HG02970 (cell line): Measurements from ENCODE around the gene UBAP1.
"Not testable (repeated sequence)": the region's sequence is repeated elsewhere in the genome, so short reads cannot be mapped to it uniquely, and the experiment has no call there.

Experiments used
- ATAC-seq: cut with Tn5 transposase; IDR thresholded peaks from one replicate; pipeline ENCODE4 v1.9.1; 2021; ENCODE audit warnings: mild to moderate bottlenecking, moderate library complexity, moderate number of reproducible peaks; ENCODE audit not compliant: unreplicated experiment, low FRiP score

The UBAP1 gene

GRCh38 chr9:34218446-34218845 lies 39.6 kb downstream of the UBAP1 start:
- ATAC-seq: no peak

DNA sequence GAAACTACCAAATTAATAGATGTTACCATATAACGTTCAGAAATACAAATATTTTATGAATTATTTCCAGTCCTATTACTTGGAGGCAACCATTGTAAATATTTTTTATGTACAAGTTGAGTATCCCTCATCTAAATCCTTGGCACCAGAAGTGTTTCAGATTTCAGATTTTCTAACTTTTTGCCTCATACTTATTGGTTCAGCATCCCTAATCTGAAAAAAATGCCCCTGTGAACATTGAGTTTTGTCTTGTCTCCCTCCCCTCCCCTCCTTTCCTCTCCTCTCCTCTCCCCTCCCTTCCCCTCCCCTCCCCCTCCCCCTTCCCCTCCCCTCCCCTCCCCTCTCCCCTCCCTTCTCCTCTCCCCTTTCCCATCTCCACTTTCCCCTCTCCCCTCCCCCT lies 40.6 kb downstream of the UBAP1 start:
- no peak for ATAC-seq

DNA sequence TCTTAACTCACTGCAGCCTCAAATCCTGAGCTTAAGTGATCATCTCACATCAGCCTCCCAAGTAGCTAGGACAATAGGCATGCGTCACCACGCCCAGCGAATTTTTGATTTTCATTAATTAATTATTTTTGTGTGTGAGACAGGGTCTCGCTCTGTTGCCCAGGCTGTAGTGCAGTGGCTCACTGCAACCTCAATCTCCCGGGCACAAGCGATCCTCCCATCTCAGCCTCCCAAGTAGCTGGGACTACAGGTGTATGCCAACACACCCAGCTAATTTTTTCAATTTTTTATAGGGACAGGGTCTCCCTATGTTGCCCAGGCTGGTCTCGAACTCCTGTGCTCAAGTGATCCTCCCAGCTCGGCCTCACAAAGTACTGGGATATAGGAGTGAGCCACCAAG lies 41.4 kb downstream of the UBAP1 start:
- no peak for ATAC-seq

DNA sequence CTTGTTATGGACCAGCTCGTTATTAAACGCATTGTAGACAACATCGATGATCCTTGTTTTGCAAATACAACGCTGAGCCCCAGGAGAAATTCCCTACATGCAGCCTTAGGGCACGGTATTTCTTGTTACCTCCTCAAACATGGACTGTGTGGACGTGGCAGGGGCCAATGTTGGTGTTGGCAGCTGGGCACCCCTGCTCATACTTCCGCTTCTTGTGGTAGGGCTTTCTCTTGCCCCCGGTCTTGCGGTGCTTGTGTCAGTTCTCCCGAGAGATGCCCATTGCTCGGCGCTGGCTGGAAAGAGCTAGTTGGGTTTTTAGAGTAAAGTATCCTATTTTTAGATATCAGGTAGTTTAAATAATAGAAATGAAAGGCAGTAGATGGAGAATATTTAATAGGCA lies 45.5 kb downstream of the UBAP1 start:
- ATAC-seq: no peak

GRCh38 chr9:34226144-34226760 lies 47.4 kb downstream of the UBAP1 start:
- not testable (repeated sequence) for ATAC-seq

DNA sequence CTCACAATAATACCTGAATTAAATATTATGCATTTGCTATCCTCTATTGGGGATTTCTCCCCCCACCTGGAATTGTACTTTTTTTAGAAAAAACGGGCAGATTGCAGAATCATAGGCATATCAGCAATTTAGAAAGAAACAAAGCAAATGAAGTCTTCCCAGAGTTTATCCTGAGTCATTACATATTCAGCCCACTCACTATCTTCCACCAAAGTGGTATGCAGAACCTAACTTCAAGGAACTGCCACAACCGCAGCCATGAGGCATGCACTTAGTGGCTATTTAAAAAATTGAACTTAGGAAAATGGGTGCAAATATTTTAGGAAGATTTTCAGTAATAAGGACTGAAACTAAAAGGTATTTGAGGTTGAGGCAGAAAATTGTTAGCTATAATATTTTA lies 48.6 kb downstream of the UBAP1 start:
- ATAC-seq: no peak

GRCh38 chr9:34230556-34230955 lies 51.7 kb downstream of the UBAP1 start:
- ATAC-seq: no peak

DNA sequence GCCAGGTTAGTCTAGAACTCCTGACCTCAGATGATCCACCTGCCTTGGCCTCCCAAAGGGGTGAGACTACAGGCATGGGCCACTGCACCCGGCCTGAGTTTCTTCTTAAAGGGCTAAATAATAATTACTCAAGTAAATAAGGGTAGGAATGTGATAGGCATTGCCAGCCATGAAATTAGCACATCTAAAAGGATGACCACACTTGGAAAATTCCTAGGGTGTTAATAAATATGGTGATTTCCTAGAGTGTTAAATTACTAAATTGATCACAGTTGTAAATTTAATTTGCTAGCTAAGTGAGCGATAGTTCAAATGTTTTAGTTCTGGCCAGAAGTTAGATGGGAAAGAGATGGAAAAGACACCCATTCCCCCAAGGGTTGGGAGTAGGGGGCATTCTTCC lies 53.4 kb downstream of the UBAP1 start:
- ATAC-seq: no peak

GRCh38 chr9:34233672-34234071 lies 54.8 kb downstream of the UBAP1 start:
- ATAC-seq: no peak

GRCh38 chr9:34237836-34238235 lies 59.0 kb downstream of the UBAP1 start:
- no peak for ATAC-seq

DNA sequence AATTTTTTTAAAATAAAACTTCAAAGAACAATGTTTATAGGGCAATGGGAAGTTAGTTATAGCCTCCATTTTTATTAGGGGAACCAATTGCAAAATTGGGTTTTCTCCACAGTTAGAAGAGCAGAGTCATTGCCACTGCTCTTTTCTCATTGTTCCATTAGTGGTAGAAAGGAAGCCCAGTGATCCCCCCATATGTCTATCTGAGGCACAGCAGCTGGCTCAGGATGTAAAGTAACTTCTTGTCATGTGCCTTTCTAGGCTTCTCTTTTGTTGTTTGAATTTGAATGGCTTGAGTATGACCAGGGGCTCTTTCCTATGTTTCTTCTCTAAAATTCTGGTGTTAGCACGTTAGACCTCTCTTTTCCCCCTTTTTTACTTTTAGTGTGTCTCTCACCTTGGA lies 61.2 kb downstream of the UBAP1 start:
- ATAC-seq: no peak

- ATAC-seq: no peak
Measured at GRCh38 chr9:34242830-34243229, 64.0 kb downstream of the UBAP1 start.

GRCh38 chr9:34245212-34245611 lies 66.4 kb downstream of the UBAP1 start:
- not testable (repeated sequence) for ATAC-seq

- ATAC-seq: no peak
Measured at GRCh38 chr9:34246453-34246852, 67.6 kb downstream of the UBAP1 start.

DNA sequence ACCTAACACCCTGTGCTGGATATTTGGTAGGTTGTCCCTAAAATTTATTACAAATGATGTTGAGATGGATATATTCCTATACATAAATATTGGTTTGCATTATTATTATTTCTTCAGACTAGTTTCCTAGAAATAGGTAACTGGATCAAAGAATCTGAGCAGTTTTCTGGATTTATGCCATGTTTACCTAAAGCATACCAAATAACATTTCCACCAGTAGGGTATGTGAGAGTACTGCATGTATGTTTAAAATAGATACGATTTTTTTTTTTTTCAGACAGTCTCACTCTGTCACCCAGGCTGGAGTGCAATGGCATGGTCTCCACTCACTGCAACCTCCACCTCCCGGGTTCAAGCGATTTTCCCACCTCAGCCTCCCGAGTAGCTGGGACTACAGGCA lies 68.9 kb downstream of the UBAP1 start:
- not testable (repeated sequence) for ATAC-seq

GRCh38 chr9:34249274-34249673 lies 70.4 kb downstream of the UBAP1 start:
- ATAC-seq: no peak

GRCh38 chr9:34250721-34251120 lies 71.9 kb downstream of the UBAP1 start:
- no peak for ATAC-seq

DNA sequence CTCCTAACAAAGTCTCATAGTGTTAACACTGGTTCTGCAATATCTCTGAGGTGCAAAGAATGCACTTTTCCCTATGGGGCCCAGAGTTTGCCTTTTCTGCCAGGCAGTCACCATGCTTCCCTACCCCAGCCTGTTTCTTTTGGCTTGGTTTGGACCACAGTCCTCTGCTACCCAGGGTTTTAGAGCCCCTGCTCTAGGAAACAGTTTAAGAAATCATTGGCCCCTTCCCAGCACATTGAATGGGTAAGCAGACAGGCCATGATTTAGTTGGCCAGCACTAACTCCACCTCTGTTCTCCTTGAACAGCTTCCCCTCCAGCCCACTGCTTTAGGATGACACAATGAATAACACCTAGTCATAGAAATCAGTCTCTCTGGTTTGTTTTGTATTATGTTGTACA lies 73.2 kb downstream of the UBAP1 start:
- no peak for ATAC-seq

DNA sequence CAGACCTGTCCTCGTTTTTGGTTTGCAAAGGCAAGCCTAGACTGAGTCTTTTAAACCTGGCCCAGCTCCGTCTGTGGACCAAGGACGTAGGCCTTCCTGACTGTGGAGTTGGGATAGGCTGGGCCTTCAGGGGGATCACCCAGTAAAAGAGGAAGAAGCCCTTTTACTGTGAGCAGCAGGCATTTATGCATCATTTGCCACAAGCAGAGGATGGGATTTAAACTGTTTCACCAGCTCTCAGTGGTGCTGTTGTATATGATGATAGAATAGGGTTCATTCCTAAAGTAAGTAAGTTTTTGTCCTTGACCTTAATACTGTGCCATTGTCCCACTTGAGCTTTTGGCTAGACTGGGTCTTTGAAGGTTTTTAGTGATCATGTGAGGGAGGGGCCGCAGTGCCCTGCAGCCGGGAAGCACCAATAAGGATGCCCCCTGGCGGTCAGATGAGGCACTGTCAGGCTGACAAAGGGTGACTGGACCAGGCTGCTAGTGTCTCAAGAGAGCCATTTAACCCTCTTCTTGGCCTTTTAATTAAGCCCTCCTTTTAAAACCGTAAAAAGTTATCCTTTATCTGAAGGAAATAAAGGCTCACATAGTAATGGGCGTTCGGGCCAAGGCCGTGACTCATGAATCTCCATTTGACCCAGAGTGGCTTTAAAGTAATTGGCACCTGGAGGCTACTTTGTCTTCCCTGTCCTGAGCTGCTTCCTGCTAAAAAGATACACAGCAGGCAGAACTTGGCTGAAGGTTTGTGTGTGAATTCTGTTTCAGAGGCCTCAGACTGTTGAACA lies 74.0 kb downstream of the UBAP1 start:
- no peak for ATAC-seq

GRCh38 chr9:34253460-34253837 lies 74.6 kb downstream of the UBAP1 start:
- ATAC-seq: no peak

GRCh38 chr9:34254141-34254913 lies 75.5 kb downstream of the UBAP1 start:
- ATAC-seq: no peak
